ENCODE results near the gene DENND6B.
A peak's percentile ranks its signal among the peaks of the same experiment; 100 is the strongest.
"Not testable (repeated sequence)": the region's sequence is repeated elsewhere in the genome, so short reads cannot be mapped to it uniquely, and the experiment has no call there.

DENND6B gene

GRCh38 chr22:50329236-50329635 lies 2.4 kb upstream of the DENND6B start:
- no peak for DNase-seq (ENCODE audit: low read depth)
- H3K4me3 ChIP-seq (ENCODE audit: low read depth, low read length), result no peak overlapping the region
- TF ChIP-seq POLR2A (IDR thresholded peaks at IDR 0.05; ENCODE audit: extremely low read depth, insufficient read length) (no peak), CTCF (IDR thresholded peaks at IDR 0.05; ENCODE audit: low read depth, low read length) (no peak), MAX (IDR thresholded peaks at IDR 0.05; ENCODE audit: low read depth, low read length) (no peak), MYC (IDR thresholded peaks at IDR 0.05; ENCODE audit: low read depth, low read length) (no peak)

- H3K4me3 ChIP-seq (ENCODE audit: low read depth, low read length), result peak overlapping the region; percentile 46
- TF ChIP-seq MYC (IDR thresholded peaks at IDR 0.05; ENCODE audit: low read depth, low read length) (no peak), POLR2A (IDR thresholded peaks at IDR 0.05; ENCODE audit: extremely low read depth, insufficient read length) (no peak), MAX (IDR thresholded peaks at IDR 0.05; ENCODE audit: low read depth, low read length) (no peak)
- DNase-seq (ENCODE audit: low read depth), result no peak
Measured at GRCh38 chr22:50327711-50328019, 853 bp upstream of the DENND6B start.

GRCh38 chr22:50326225-50326955 lies 422 bp downstream of the DENND6B start:
- TF ChIP-seq MYC (IDR thresholded peaks at IDR 0.05; ENCODE audit: low read depth, low read length), result no peak
- TF ChIP-seq POLR2A (IDR thresholded peaks at IDR 0.05; ENCODE audit: extremely low read depth, insufficient read length), result no peak
- no peak for TF ChIP-seq MAX (IDR thresholded peaks at IDR 0.05; ENCODE audit: low read depth, low read length)
- no peak for TF ChIP-seq CTCF (IDR thresholded peaks at IDR 0.05; ENCODE audit: low read depth, low read length)
- no peak for DNase-seq (ENCODE audit: low read depth)
- H3K4me3 ChIP-seq (ENCODE audit: low read depth, low read length), result no peak overlapping the region

GRCh38 chr22:50325444-50326224 lies 1.2 kb downstream of the DENND6B start:
- DNase-seq (ENCODE audit: low read depth), result peak; percentile 1
- TF ChIP-seq MYC (IDR thresholded peaks at IDR 0.05; ENCODE audit: low read depth, low read length) (no peak), POLR2A (IDR thresholded peaks at IDR 0.05; ENCODE audit: extremely low read depth, insufficient read length) (no peak), CTCF (IDR thresholded peaks at IDR 0.05; ENCODE audit: low read depth, low read length) (no peak), MAX (IDR thresholded peaks at IDR 0.05; ENCODE audit: low read depth, low read length) (no peak)
- no peak overlapping the region for H3K4me3 ChIP-seq (ENCODE audit: low read depth, low read length)

- no peak for TF ChIP-seq POLR2A (IDR thresholded peaks at IDR 0.05; ENCODE audit: extremely low read depth, insufficient read length)
- TF ChIP-seq CTCF (IDR thresholded peaks at IDR 0.05; ENCODE audit: low read depth, low read length), result no peak
- no peak for TF ChIP-seq MAX (IDR thresholded peaks at IDR 0.05; ENCODE audit: low read depth, low read length)
- TF ChIP-seq MYC (IDR thresholded peaks at IDR 0.05; ENCODE audit: low read depth, low read length), result no peak
- DNase-seq (ENCODE audit: low read depth), result no peak
- no peak overlapping the region for H3K4me3 ChIP-seq (ENCODE audit: low read depth, low read length)
Measured at GRCh38 chr22:50323900-50324299, 2.9 kb downstream of the DENND6B start.

- not testable (repeated sequence) for H3K4me3 ChIP-seq (ENCODE audit: low read depth, low read length); DNase-seq (ENCODE audit: low read depth)
Measured at GRCh38 chr22:50322382-50323104, 4.3 kb downstream of the DENND6B start.
